Urinary bladder (tissue), 4 donors: ENCODE data around the gene TUNAR. TPM values are rescaled to one million over a fixed set of nuclear protein-coding genes. Genes with fewer than 3 reads are reported as not detected.

ENCODE experiments used
- DNase-seq: peaks from one replicate; pipeline ENCODE4 v3.0.0-alpha.2; 2015; ENCODE audit errors: extremely low spot score
- H3K27ac ChIP-seq: one replicate; pipeline ENCODE4 v1.5.1; 2013; ENCODE audit warnings: low read depth, mild to moderate bottlenecking, moderate library complexity
- H3K36me3 ChIP-seq: one replicate; pipeline ENCODE4 v1.6.1; 2013; ENCODE audit warnings: mild to moderate bottlenecking, moderate library complexity; ENCODE audit not compliant: insufficient read depth
- H3K4me1 ChIP-seq: one replicate; pipeline ENCODE4 v1.6.1; 2013; ENCODE audit warnings: mild to moderate bottlenecking, moderate library complexity; ENCODE audit not compliant: insufficient read depth
- H3K4me3 ChIP-seq: one replicate; pipeline ENCODE4 v1.5.1; 2013; ENCODE audit warnings: low read depth, low read length
- whole genome bisulfite sequencing: extraction: QIAGEN DNeasy Blood & Tissue Kit; methylation state at CpG from one replicate; pipeline ENCODE4 v1.1.7; 2013; 5-methylcytosine and 5-hydroxymethylcytosine counted together
- polyA plus RNA-seq: library from polyadenylated mRNA; stranded (reverse); fragments of 200-250 nt; gene quantifications from one replicate; pipeline ENCODE4 v1.2.3, GENCODE V29; 2013
- total RNA-seq: library from RNA; depleted of rRNA; stranded (reverse); fragments of >200 nt; gene quantifications from one replicate; pipeline ENCODE4 v1.2.3, GENCODE V29; 2014
- donor health status: healthy with polysubstance abuse.
- donor health status: healthy.

TUNAR gene
- total RNA-seq (not detected), polyA plus RNA-seq (not detected)

GRCh38 chr14:95876761-95877538, at the start of gene TUNAR:
Gene TUNAR (plus strand): TSS chr14:95876832.
- H3K27ac ChIP-seq: no peak within 1 kb of the TSS
- no peak within 1 kb of the TSS for H3K4me3 ChIP-seq
- H3K4me1 ChIP-seq: peaks cover 2% of the 10 kb centered on the region
- no peak for DNase-seq
- 3% methylated on average over 70 of the region's 70 CpGs for WGBS
- H3K36me3 ChIP-seq: no peaks in the 10 kb centered on the region

- WGBS: 77% methylated on average over 3 of the region's 3 CpGs
- Histone ChIP-seq H3K27ac (no peak overlapping the region), H3K36me3 (no peaks in the 10 kb centered on the region), H3K4me3 (no peak overlapping the region), H3K4me1 (no peaks in the 10 kb centered on the region)
- no peak for DNase-seq
These were observed 47.9 kb upstream of the TUNAR start for GRCh38 chr14:95828649-95829265.

GRCh38 chr14:95829321-95829720, 47.3 kb upstream of the TUNAR start:
- no peaks in the 10 kb centered on the region for H3K36me3 ChIP-seq
- 79% methylated on average over 3 of the region's 3 CpGs for WGBS
- H3K27ac ChIP-seq: no peak overlapping the region
- no peak for DNase-seq
- H3K4me3 ChIP-seq: no peak overlapping the region
- no peaks in the 10 kb centered on the region for H3K4me1 ChIP-seq

GRCh38 chr14:95830386-95830785, 46.2 kb upstream of the TUNAR start:
- no peak for DNase-seq
- WGBS: 46% methylated on average over 3 of the region's 3 CpGs
- no peak overlapping the region for H3K4me3 ChIP-seq
- no peaks in the 10 kb centered on the region for H3K36me3 ChIP-seq
- no peaks in the 10 kb centered on the region for H3K4me1 ChIP-seq
- no peak overlapping the region for H3K27ac ChIP-seq

- no peak overlapping the region for H3K27ac ChIP-seq
- no peak overlapping the region for H3K4me3 ChIP-seq
- H3K36me3 ChIP-seq: no peaks in the 10 kb centered on the region
- DNase-seq: no peak
- H3K4me1 ChIP-seq: no peaks in the 10 kb centered on the region
- WGBS: 96% methylated on average over 2 of the region's 2 CpGs
These were observed 45.6 kb upstream of the TUNAR start for GRCh38 chr14:95831041-95831440.

- 38% methylated on average over 5 of the region's 5 CpGs for WGBS
- no peaks in the 10 kb centered on the region for H3K36me3 ChIP-seq
These were observed 45.2 kb upstream of the TUNAR start for GRCh38 chr14:95831468-95831867.

GRCh38 chr14:95832012-95832411, 44.6 kb upstream of the TUNAR start:
- no peak for DNase-seq
- Histone ChIP-seq H3K36me3 (no peaks in the 10 kb centered on the region), H3K27ac (no peak overlapping the region), H3K4me1 (no peaks in the 10 kb centered on the region), H3K4me3 (no peak overlapping the region)
- 30% methylated on average over 8 of the region's 8 CpGs for WGBS

More at GRCh38 chr14:95831468-95831867, 45.2 kb upstream of the TUNAR start:
- H3K4me1 ChIP-seq: no peaks in the 10 kb centered on the region
- H3K27ac ChIP-seq: no peak overlapping the region
- H3K4me3 ChIP-seq: no peak overlapping the region
- DNase-seq: no peak

- H3K4me3 ChIP-seq: no peak overlapping the region
- no peak overlapping the region for H3K27ac ChIP-seq
- no peak for DNase-seq
- no peaks in the 10 kb centered on the region for H3K4me1 ChIP-seq
- H3K36me3 ChIP-seq: no peaks in the 10 kb centered on the region
- 69% methylated on average over 3 of the region's 3 CpGs for WGBS
These were observed 43.2 kb upstream of the TUNAR start for GRCh38 chr14:95833429-95833828.

- 29% methylated on average over 2 of the region's 2 CpGs for WGBS
- H3K36me3 ChIP-seq: no peaks in the 10 kb centered on the region
- H3K27ac ChIP-seq: no peak overlapping the region
- H3K4me1 ChIP-seq: no peaks in the 10 kb centered on the region
- H3K4me3 ChIP-seq: no peak overlapping the region
- no peak for DNase-seq
These were observed 42.1 kb upstream of the TUNAR start for GRCh38 chr14:95834496-95834895.

- no peak for DNase-seq
- WGBS: 54% methylated on average over 3 of the region's 3 CpGs
- Histone ChIP-seq H3K4me3 (no peak overlapping the region), H3K36me3 (no peaks in the 10 kb centered on the region), H3K4me1 (no peaks in the 10 kb centered on the region), H3K27ac (no peak overlapping the region)
These were observed 41.4 kb upstream of the TUNAR start for GRCh38 chr14:95835121-95835730.

- DNase-seq: no peak
- H3K27ac ChIP-seq: no peak overlapping the region
- 73% methylated on average over 5 of the region's 5 CpGs for WGBS
These were observed 37.8 kb upstream of the TUNAR start for GRCh38 chr14:95838862-95839261.

GRCh38 chr14:95840094-95840700, 36.4 kb upstream of the TUNAR start:
- WGBS: 81% methylated on average over 7 of the region's 7 CpGs
- Histone ChIP-seq H3K27ac (no peak overlapping the region), H3K4me3 (no peak overlapping the region), H3K4me1 (no peaks in the 10 kb centered on the region), H3K36me3 (no peaks in the 10 kb centered on the region)
- no peak for DNase-seq

More at GRCh38 chr14:95838862-95839261, 37.8 kb upstream of the TUNAR start:
- H3K36me3 ChIP-seq: no peaks in the 10 kb centered on the region
- H3K4me1 ChIP-seq: no peaks in the 10 kb centered on the region
- no peak overlapping the region for H3K4me3 ChIP-seq

- DNase-seq: no peak
- Histone ChIP-seq H3K27ac (no peak overlapping the region), H3K4me1 (no peaks in the 10 kb centered on the region), H3K4me3 (no peak overlapping the region), H3K36me3 (no peaks in the 10 kb centered on the region)
- WGBS: 46% methylated on average over 1 of the region's 1 CpG
These were observed 35.0 kb upstream of the TUNAR start for GRCh38 chr14:95841668-95842067.

- Histone ChIP-seq H3K27ac (no peak overlapping the region), H3K4me1 (no peaks in the 10 kb centered on the region), H3K4me3 (no peak overlapping the region), H3K36me3 (no peaks in the 10 kb centered on the region)
- no peak for DNase-seq
- WGBS: 69% methylated on average over 3 of the region's 3 CpGs
These were observed 26.9 kb upstream of the TUNAR start for GRCh38 chr14:95849761-95850160.
